Fibroblast of mammary gland (primary cell): ENCODE measurements around the gene FTCD.
"Not testable (repeated sequence)": the region's sequence is repeated elsewhere in the genome, so short reads cannot be mapped to it uniquely, and the experiment has no call there.

Experiments used
- DNase-seq: peaks from one replicate; pipeline ENCODE4 v3.0.0-alpha.2; 2010; ENCODE audit warnings: low read depth
- H3K4me3 ChIP-seq: 2 replicates; pipeline ENCODE4 v1.5.1; 2011; ENCODE audit warnings: low read depth, mild to moderate bottlenecking, low read length, moderate library complexity; ENCODE audit not compliant: control insufficient read depth
- CTCF ChIP-seq: conservative IDR thresholded peaks from 2 replicates; pipeline ENCODE4 v1.5.1; 2011; ENCODE audit warnings: low read depth, low read length, inconsistent platforms; ENCODE audit not compliant: control insufficient read depth, insufficient read depth

FTCD gene

GRCh38 chr21:46155514-46156377 lies at the start of gene FTCD:
Gene FTCD (minus strand): TSS chr21:46155579. CDS start chr21:46155523, 56 bp downstream.
- H3K4me3 ChIP-seq: no peak within 1 kb of the TSS
- DNase-seq: no peak
- no peak for TF ChIP-seq CTCF

- no peak for DNase-seq
- no peak for TF ChIP-seq CTCF
- H3K4me3 ChIP-seq: no peak overlapping the region
Measured at GRCh38 chr21:46205166-46205565, 49.8 kb upstream of the FTCD start.

- H3K4me3 ChIP-seq: no peak overlapping the region
- TF ChIP-seq CTCF: no peak
- DNase-seq: no peak
Measured at GRCh38 chr21:46203203-46203600, 47.8 kb upstream of the FTCD start.

GRCh38 chr21:46202592-46203202 lies 47.3 kb upstream of the FTCD start:
- no peak for DNase-seq
- no peak for TF ChIP-seq CTCF
- no peak overlapping the region for H3K4me3 ChIP-seq

GRCh38 chr21:46200877-46201803 lies 45.8 kb upstream of the FTCD start:
- not testable (repeated sequence) for DNase-seq, H3K4me3 ChIP-seq

GRCh38 chr21:46199436-46200373 lies 44.3 kb upstream of the FTCD start:
- TF ChIP-seq CTCF: no peak
- H3K4me3 ChIP-seq: no peak overlapping the region
- no peak for DNase-seq
